Thoracic aorta (tissue), 2 donors: ENCODE results near the gene NHS. TPM values are rescaled to one million over a fixed set of nuclear protein-coding genes. Genes with fewer than 3 reads are reported as not detected.

ENCODE experiments used
- ATAC-seq: fragments of 150-250 bp; one replicate; pipeline ENCODE4 v1.8.0; 2017; ENCODE audit warnings: low read depth; ENCODE audit not compliant: insufficient number of reproducible peaks, low FRiP score
- DNase-seq: peaks from one replicate; pipeline ENCODE4 v3.0.0-alpha.2; 2020; ENCODE audit warnings: low spot score
- H3K27ac ChIP-seq, 2 donors: fragments of 200-600 bp; sonication (generic); 1 replicate in 1 of 2; 2 replicates in 1 of 2; pipeline ENCODE4 v1.5.1; 2016; ENCODE audit warnings: mild to moderate bottlenecking in 2 of 2, moderate library complexity in 2 of 2
- H3K27me3 ChIP-seq: fragments of 200-600 bp; sonication (generic); replicated peaks from 2 replicates; pipeline ENCODE4 v1.6.0; 2016; ENCODE audit warnings: mild to moderate bottlenecking; ENCODE audit not compliant: insufficient read depth
- H3K36me3 ChIP-seq: fragments of 200-600 bp; sonication (generic); one replicate; pipeline ENCODE4 v1.5.1; 2016
- H3K4me1 ChIP-seq, 2 donors: fragments of 200-600 bp; sonication (generic); 1 replicate in 1 of 2; 2 replicates in 1 of 2; pipeline versions ENCODE4 v1.5.1 to v1.6.0; 2016; ENCODE audit warnings: low read depth in 2 of 2, mild to moderate bottlenecking in 1 of 2; ENCODE audit not compliant: control insufficient read depth in 1 of 2
- H3K4me3 ChIP-seq: fragments of 200-600 bp; sonication (generic); 2 replicates; pipeline ENCODE4 v1.5.1; 2016; ENCODE audit warnings: mild to moderate bottlenecking
- H3K9me3 ChIP-seq: fragments of 200-600 bp; sonication (generic); 2 replicates; pipeline ENCODE4 v1.5.1; 2016
- CTCF ChIP-seq: fragments of 200-600 bp; sonication (generic); IDR thresholded peaks from one replicate; pipeline ENCODE4 v1.5.1; 2019; ENCODE audit warnings: antibody characterized with exemption
- total RNA-seq, 2 donors: library from RNA; depleted of rRNA; stranded (reverse); fragments of >200 nt; gene quantifications; one replicate each; pipeline versions ENCODE4 v1.1.0 to v1.2.3, GENCODE V29; 2016

The NHS gene
- total RNA-seq, 2 donors from 2014 or later = 23.3 to 29.6 TPM

DNA sequence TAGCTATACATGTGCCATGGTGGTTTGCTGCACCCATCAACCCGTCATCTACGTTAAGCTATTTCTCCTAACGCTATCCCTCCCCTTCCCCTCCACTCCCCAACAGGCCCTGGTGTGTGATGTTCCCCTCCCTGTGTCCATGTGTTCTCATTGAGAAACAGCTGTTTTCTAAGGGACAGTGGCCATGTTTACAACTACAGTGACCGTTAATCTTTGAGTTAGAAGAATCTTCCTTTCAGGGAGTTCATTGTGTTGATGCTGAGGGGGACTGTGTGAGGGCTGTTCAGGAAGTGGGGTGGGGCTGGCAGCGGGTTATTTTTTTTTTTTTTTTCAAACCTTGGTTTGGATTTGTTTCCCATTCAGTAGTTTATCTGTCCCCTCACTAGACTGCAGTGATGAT lies 179.9 kb downstream of the NHS start:
- no peak for TF ChIP-seq CTCF
- DNase-seq = no peak
- no peak overlapping the region for H3K27ac ChIP-seq
- H3K9me3 ChIP-seq = no peaks in the 10 kb centered on the region
- no peak overlapping the region for H3K4me3 ChIP-seq
- H3K4me1 ChIP-seq = peaks cover 15 to 56% of the 10 kb centered on the region in 2 donors
- no peaks in the 10 kb centered on the region for H3K36me3 ChIP-seq
- no peak for ATAC-seq
- no peaks in the 10 kb centered on the region for H3K27me3 ChIP-seq

DNA sequence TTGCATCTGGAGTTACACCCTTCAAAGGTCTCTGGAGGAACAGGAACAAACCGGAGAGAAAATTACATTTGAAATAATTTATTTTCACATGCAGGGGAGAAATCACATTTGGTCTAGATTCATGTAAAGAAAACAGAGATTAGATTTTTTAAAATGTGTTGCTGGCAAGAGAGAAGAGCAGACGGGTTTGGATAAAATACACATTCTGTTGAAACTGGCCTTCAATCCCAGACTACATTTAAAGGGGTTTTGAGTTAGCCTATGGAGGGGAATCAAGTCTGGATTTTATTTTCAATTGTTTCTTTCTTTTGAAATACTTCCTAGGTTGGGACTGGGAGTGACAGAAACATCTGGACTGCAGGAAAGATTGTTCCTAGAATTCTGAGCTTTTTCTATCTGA lies 180.8 kb downstream of the NHS start:
- H3K4me3 ChIP-seq = no peak overlapping the region
- peak overlapping the region in 1 of 2 donors; percentile 5 for H3K27ac ChIP-seq
- H3K36me3 ChIP-seq = no peaks in the 10 kb centered on the region
- no peak for TF ChIP-seq CTCF
- DNase-seq = no peak
- no peaks in the 10 kb centered on the region for H3K9me3 ChIP-seq
- no peaks in the 10 kb centered on the region for H3K27me3 ChIP-seq
- peaks cover 21 to 65% of the 10 kb centered on the region in 2 donors for H3K4me1 ChIP-seq
- no peak for ATAC-seq

- Histone ChIP-seq H3K27ac (peak overlapping the region in 1 of 2 donors; percentile 34), H3K9me3 (no peaks in the 10 kb centered on the region), H3K4me3 (no peak overlapping the region), H3K4me1 (peaks cover 12 to 46% of the 10 kb centered on the region in 2 donors), H3K27me3 (no peaks in the 10 kb centered on the region), H3K36me3 (no peaks in the 10 kb centered on the region)
- ATAC-seq (no peak), DNase-seq (no peak)
- TF ChIP-seq CTCF = no peak
Measured at GRCh38 chrX:17559728-17560379, 184.9 kb downstream of the NHS start.

DNA sequence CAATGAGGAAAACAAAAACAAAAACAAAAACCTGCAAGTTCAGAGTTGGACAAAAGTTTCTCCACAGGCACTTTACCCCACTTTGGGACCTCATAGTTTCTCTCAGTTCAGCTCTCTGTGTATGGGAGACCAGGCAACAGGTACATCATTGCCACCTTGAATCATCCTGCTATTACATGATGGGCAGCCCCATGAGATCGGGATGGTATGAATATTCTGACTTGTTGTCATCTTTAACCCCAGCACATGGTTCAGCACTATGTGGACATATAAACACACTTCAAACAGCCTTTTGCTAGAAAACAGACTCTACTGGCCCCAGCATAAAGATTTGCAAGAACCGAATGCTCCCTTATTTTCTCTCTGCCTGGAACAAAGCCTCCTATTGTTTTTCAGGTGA lies 185.4 kb downstream of the NHS start:
- no peak overlapping the region for H3K4me3 ChIP-seq
- peak overlapping the region in 1 of 2 donors; percentile 34 for H3K27ac ChIP-seq
- DNase-seq = no peak
- TF ChIP-seq CTCF = no peak
- no peaks in the 10 kb centered on the region for H3K27me3 ChIP-seq
- H3K4me1 ChIP-seq = peaks cover 12 to 45% of the 10 kb centered on the region in 2 donors
- ATAC-seq = no peak
- H3K36me3 ChIP-seq = no peaks in the 10 kb centered on the region
- no peaks in the 10 kb centered on the region for H3K9me3 ChIP-seq

GRCh38 chrX:17563076-17563475 lies 188.1 kb downstream of the NHS start:
- no peak for DNase-seq
- no peak for ATAC-seq
- peaks cover 10 to 44% of the 10 kb centered on the region in 2 donors for H3K4me1 ChIP-seq
- no peak overlapping the region for H3K27ac ChIP-seq
- no peaks in the 10 kb centered on the region for H3K9me3 ChIP-seq
- no peak overlapping the region for H3K4me3 ChIP-seq
- no peaks in the 10 kb centered on the region for H3K27me3 ChIP-seq
- H3K36me3 ChIP-seq = no peaks in the 10 kb centered on the region
- no peak for TF ChIP-seq CTCF
